IMR-90 (cell line): ENCODE data around the gene KLHDC7B. TPM values are rescaled to one million over a fixed set of nuclear protein-coding genes. Genes with fewer than 3 reads are reported as not detected.
A peak's percentile ranks its signal among the peaks of the same experiment; 100 is the strongest.

ENCODE experiments used
- ATAC-seq: fragments of 200-7000 bp; cut with Tn5 transposase; 2 replicates; pipeline ENCODE4 v1.9.1; 2020; ENCODE audit warnings: low read depth, mild to moderate bottlenecking, moderate library complexity
- BruUV-seq: library from RNA; stranded (reverse); fragments of 400-500 nt; replicated peaks from 2 replicates; lab custom pipeline; 2021; lab: Mats Ljungman, UMichigan
- CTCF ChIA-PET: fragments of 300-600 bp; formaldehyde crosslinking; extraction: SDS; loops from one replicate; lab custom pipeline; 2021; ENCODE audit warnings: antibody characterized with exemption; lab: Yijun Ruan, JAX
- POLR2A ChIA-PET: fragments of 300-600 bp; sonication (Branson Sonifier 250); formaldehyde crosslinking; loops from one replicate; lab custom pipeline; 2022; ENCODE audit warnings: antibody characterized with exemption; ENCODE audit not compliant: unreplicated experiment; lab: Charles Lee
- DNase-seq: peaks from one replicate; pipeline ENCODE4 v3.0.0; 2013
- H2AFZ ChIP-seq: replicated peaks from 2 replicates; pipeline ENCODE3; 2013; ENCODE audit warnings: low read length, mild to moderate bottlenecking; ENCODE audit not compliant: poor library complexity
- H2AK5ac ChIP-seq: 2 replicates; pipeline ENCODE4 v1.6.1; 2013; ENCODE audit warnings: low read depth, low read length, inconsistent platforms
- H2AK9ac ChIP-seq: replicated peaks from 2 replicates; pipeline ENCODE3; 2013; ENCODE audit warnings: mild to moderate bottlenecking, low read depth, low read length, moderate library complexity; ENCODE audit not compliant: poor library complexity
- H2BK120ac ChIP-seq: 2 replicates; pipeline ENCODE4 v1.6.1; 2013; ENCODE audit warnings: low read depth, low read length, inconsistent platforms
- H2BK15ac ChIP-seq: 3 replicates; pipeline ENCODE4 v1.6.1; 2013; ENCODE audit warnings: low read depth, low read length, inconsistent platforms
- H2BK20ac ChIP-seq: 2 replicates; pipeline ENCODE4 v1.6.1; 2013; ENCODE audit warnings: low read depth, mild to moderate bottlenecking, inconsistent platforms, low read length, moderate library complexity
- H2BK5ac ChIP-seq: 2 replicates; pipeline ENCODE4 v1.6.1; 2013; ENCODE audit warnings: mild to moderate bottlenecking, low read depth, low read length, inconsistent platforms; ENCODE audit not compliant: poor library complexity, severe bottlenecking
- H3K14ac ChIP-seq: replicated peaks from 2 replicates; pipeline ENCODE4 v1.6.1; 2013; ENCODE audit warnings: low read depth, low read length, inconsistent platforms
- H3K18ac ChIP-seq: 2 replicates; pipeline ENCODE4 v1.6.1; 2013; ENCODE audit warnings: low read depth, low read length, control low read depth
- H3K23ac ChIP-seq: 2 replicates; pipeline ENCODE4 v1.6.1; 2013; ENCODE audit warnings: low read depth, low read length, inconsistent platforms
- H3K27ac ChIP-seq: 2 replicates; pipeline ENCODE4 v1.5.1; 2013; ENCODE audit warnings: mild to moderate bottlenecking, control low read depth, low read length; ENCODE audit not compliant: insufficient read depth
- H3K27me3 ChIP-seq: 2 replicates; pipeline ENCODE4 v1.6.1; 2013; ENCODE audit warnings: low read length; ENCODE audit not compliant: control insufficient read depth, insufficient read depth
- H3K36me3 ChIP-seq: 2 replicates; pipeline ENCODE4 v1.6.1; 2013; ENCODE audit warnings: low read length, mixed read lengths; ENCODE audit not compliant: control insufficient read depth, insufficient read depth
- H3K4ac ChIP-seq: 2 replicates; pipeline ENCODE4 v1.6.1; 2013; ENCODE audit warnings: low read depth, low read length, inconsistent platforms
- H3K4me1 ChIP-seq: 2 replicates; pipeline ENCODE4 v1.6.1; 2013; ENCODE audit warnings: low read length, mixed read lengths; ENCODE audit not compliant: control insufficient read depth, insufficient read depth
- H3K4me2 ChIP-seq: 2 replicates; pipeline ENCODE4 v1.6.1; 2013; ENCODE audit warnings: low read depth, mild to moderate bottlenecking, control low read depth, low read length, moderate library complexity
- H3K4me3 ChIP-seq: 2 replicates; pipeline ENCODE4 v1.5.1; 2013; ENCODE audit warnings: low read depth, mild to moderate bottlenecking, control low read depth, low read length, moderate library complexity; ENCODE audit not compliant: insufficient read depth
- H3K56ac ChIP-seq: 2 replicates; pipeline ENCODE4 v1.6.1; 2013; ENCODE audit warnings: low read length, inconsistent platforms; ENCODE audit not compliant: insufficient read depth; ENCODE audit errors: extremely low read depth
- H3K79me1 ChIP-seq, 2 experiments: 2 replicates each; pipeline ENCODE4 v1.6.1; 2013; ENCODE audit warnings: low read length in 2 of 2, inconsistent platforms in 1 of 2, low read depth in 1 of 2
- H3K9ac ChIP-seq: 2 replicates; pipeline ENCODE4 v1.6.1; 2013; ENCODE audit warnings: low read depth, low read length, control low read depth
- H3K9me1 ChIP-seq: 2 replicates; pipeline ENCODE4 v1.6.1; 2013; ENCODE audit warnings: low read length, inconsistent platforms; ENCODE audit not compliant: insufficient read depth
- H3K9me3 ChIP-seq: 2 replicates; pipeline ENCODE4 v1.6.1; 2013; ENCODE audit warnings: low read length; ENCODE audit not compliant: control insufficient read depth, insufficient read depth
- H4K20me1 ChIP-seq: 2 replicates; pipeline ENCODE4 v1.6.1; 2013; ENCODE audit warnings: low read length, inconsistent platforms; ENCODE audit not compliant: insufficient read depth
- H4K5ac ChIP-seq: 2 replicates; pipeline ENCODE4 v1.6.1; 2013; ENCODE audit warnings: mild to moderate bottlenecking, low read depth, low read length, control low read depth
- H4K8ac ChIP-seq, 2 experiments: 2 replicates each; pipeline ENCODE4 v1.6.1; 2013; ENCODE audit warnings: low read depth in 2 of 2, low read length in 2 of 2, control low read depth in 1 of 2, inconsistent platforms in 1 of 2
- H4K91ac ChIP-seq: 2 replicates; pipeline ENCODE4 v1.6.1; 2013; ENCODE audit warnings: low read depth, low read length, inconsistent platforms; ENCODE audit not compliant: insufficient read depth
- CTCF ChIP-seq: conservative IDR thresholded peaks from 2 replicates; pipeline ENCODE4 v1.5.1; 2012; ENCODE audit warnings: mild to moderate bottlenecking, low read depth, low read length, improper control_type of control experiment
- FOS ChIP-seq: fragments of 150-350 bp; IDR thresholded peaks from 2 replicates; pipeline ENCODE4 v1.6.1; 2016; ENCODE audit warnings: low read depth, low read length
- MAZ ChIP-seq: IDR thresholded peaks from 2 replicates; pipeline ENCODE4 v1.6.1; 2012; ENCODE audit warnings: low read depth, mild to moderate bottlenecking, low read length, improper control_type of control experiment, moderate library complexity, borderline replicate concordance
- MXI1 ChIP-seq: IDR thresholded peaks from 2 replicates; pipeline ENCODE4 v1.6.1; 2012; ENCODE audit warnings: low read depth, mild to moderate bottlenecking, low read length, moderate library complexity, borderline replicate concordance
- RCOR1 ChIP-seq: IDR thresholded peaks from 2 replicates; pipeline ENCODE4 v1.6.1; 2012; ENCODE audit warnings: mild to moderate bottlenecking, low read length, improper control_type of control experiment; ENCODE audit not compliant: insufficient replicate concordance
- WGBS, 2 experiments: methylation state at CpG; one replicate each; pipeline versions ENCODE4 v1.1.5 to v1.1.7; 2013; ENCODE audit warnings: missing lambda C conversion rate in 2 of 2; ENCODE audit not compliant: insufficient read length in 1 of 2; ENCODE audit errors: extremely low coverage in 2 of 2; 5-methylcytosine and 5-hydroxymethylcytosine counted together
- dilution Hi-C: fragments of 300-500 bp; cut with HindIII; formaldehyde crosslinking; loops from one replicate; pipeline ENCODE4 v1.14.3; 2018; ENCODE audit warnings: low sequenced_read_pairs; ENCODE audit not compliant: unreplicated experiment
- in situ Hi-C: fragments of 300-500 bp; cut with MboI; formaldehyde crosslinking; loops from 3 replicates; pipeline ENCODE4 v1.14.3; 2019; ENCODE audit warnings: low sequenced_read_pairs, inconsistent platforms, mixed read lengths
- intact Hi-C: fragments of 100-400 bp; cut with micrococcal nuclease; formaldehyde crosslinking; loops from 2 replicates; pipeline ENCODE4 v1.10.0; 2022
- polyA plus RNA-seq, 3 experiments: library from polyadenylated mRNA; depleted of rRNA; stranded (reverse); fragments of >200 nt; gene quantifications; 2 replicates each; pipeline ENCODE4 v1.2.3, GENCODE V29; 2012; ENCODE audit warnings: low replicate concordance in 1 of 3
- total RNA-seq: library from RNA; depleted of rRNA; stranded (reverse); fragments of >200 nt; gene quantifications from 2 replicates; pipeline ENCODE4 v1.2.3, GENCODE V29; 2012

Gene KLHDC7B
- total and polyA plus RNA-seq, 2 of the 4 experiments (the other 2 are of a cell fraction): 0.05 TPM; not detected in 1

GRCh38 chr22:50599816-50600455 lies 54.2 kb downstream of the KLHDC7B start:
- no peak overlapping the region for H3K4me2 ChIP-seq
- 30% methylated on average over 12 of the region's 52 CpGs; no CpG with 5 or more reads in 1 of the 2 experiments for WGBS, 2 experiments

More at GRCh38 chr22:50599816-50600455, 54.2 kb downstream of the KLHDC7B start:
- Histone ChIP-seq H3K9me3 (0 out of 2 replicates have a peak, but pooled peaks cover 2% of the 10 kb centered on the region), H2BK15ac (no peak overlapping the region), H3K36me3 (no peaks in the 10 kb centered on the region), H2BK5ac (no peak overlapping the region), H4K5ac (no peak overlapping the region), H3K9ac (no peak overlapping the region), H4K8ac (no peak overlapping the region), H3K18ac (no peak overlapping the region), H4K20me1 (peaks cover 10% of the 10 kb centered on the region), H4K91ac (no peak overlapping the region), H3K9me1 (0 out of 2 replicates have a peak, but pooled peaks cover 6% of the 10 kb centered on the region), H2BK20ac (no peak overlapping the region), H2BK120ac (no peak overlapping the region), H2AK9ac (no peak overlapping the region), H3K56ac (no peak overlapping the region), H3K14ac (no peak overlapping the region), H2AFZ (peak overlapping the region; percentile 26), H3K79me1 (no peaks in the 10 kb centered on the region), H2AK5ac (no peak overlapping the region), H3K4me3 (no peak overlapping the region), H3K27ac (no peak overlapping the region), H3K4me1 (no peaks in the 10 kb centered on the region), H3K23ac (no peak overlapping the region), H3K27me3 (peaks cover 44% of the 10 kb centered on the region), H3K4ac (no peak overlapping the region)
- intact Hi-C loops (no loop called here), dilution Hi-C loops (no loop called here), in situ Hi-C loops (no loop called here)
- no peak for DNase-seq
- TF ChIP-seq MXI1: peak; percentile 99
- TF ChIP-seq FOS: no peak
- peak; percentile 87 for TF ChIP-seq RCOR1
- peak; percentile 39; the same call in 1 of the 2 replicates for TF ChIP-seq MAZ
- no peak for TF ChIP-seq CTCF
- no TSS peak for BruUV-seq
- CTCF ChIA-PET: no interaction called here
- ATAC-seq: peak; percentile 98
- POLR2A ChIA-PET: no interaction called here
